ENCODE results near the gene UBE2O.
A peak's percentile ranks its signal among the peaks of the same experiment; 100 is the strongest.

- TF ChIP-seq, protein P1, sequence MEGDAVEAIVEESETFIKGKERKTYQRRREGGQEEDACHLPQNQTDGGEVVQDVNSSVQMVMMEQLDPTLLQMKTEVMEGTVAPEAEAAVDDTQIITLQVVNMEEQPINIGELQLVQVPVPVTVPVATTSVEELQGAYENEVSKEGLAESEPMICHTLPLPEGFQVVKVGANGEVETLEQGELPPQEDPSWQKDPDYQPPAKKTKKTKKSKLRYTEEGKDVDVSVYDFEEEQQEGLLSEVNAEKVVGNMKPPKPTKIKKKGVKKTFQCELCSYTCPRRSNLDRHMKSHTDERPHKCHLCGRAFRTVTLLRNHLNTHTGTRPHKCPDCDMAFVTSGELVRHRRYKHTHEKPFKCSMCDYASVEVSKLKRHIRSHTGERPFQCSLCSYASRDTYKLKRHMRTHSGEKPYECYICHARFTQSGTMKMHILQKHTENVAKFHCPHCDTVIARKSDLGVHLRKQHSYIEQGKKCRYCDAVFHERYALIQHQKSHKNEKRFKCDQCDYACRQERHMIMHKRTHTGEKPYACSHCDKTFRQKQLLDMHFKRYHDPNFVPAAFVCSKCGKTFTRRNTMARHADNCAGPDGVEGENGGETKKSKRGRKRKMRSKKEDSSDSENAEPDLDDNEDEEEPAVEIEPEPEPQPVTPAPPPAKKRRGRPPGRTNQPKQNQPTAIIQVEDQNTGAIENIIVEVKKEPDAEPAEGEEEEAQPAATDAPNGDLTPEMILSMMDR (IDR thresholded peaks at IDR 0.05) = no peak
- TF ChIP-seq JUND (IDR thresholded peaks at IDR 0.05) (no peak), EP300 (IDR thresholded peaks at IDR 0.05; ENCODE audit: borderline replicate concordance in 1 of 2, low read depth in 1 of 2, low read length in 1 of 2) (no peak), MXI1 (IDR thresholded peaks at IDR 0.05; ENCODE audit: low read depth, low read length) (no peak), REST (IDR thresholded peaks at IDR 0.05; ENCODE audit: low read depth, low read length) (no peak), CHD2 (IDR thresholded peaks at IDR 0.05; ENCODE audit: low read length, partially characterized antibody) (peak; percentile 4), SMC3 (IDR thresholded peaks at IDR 0.05; ENCODE audit: low read depth, low read length) (no peak)
- TF ChIP-seq, protein P2, sequence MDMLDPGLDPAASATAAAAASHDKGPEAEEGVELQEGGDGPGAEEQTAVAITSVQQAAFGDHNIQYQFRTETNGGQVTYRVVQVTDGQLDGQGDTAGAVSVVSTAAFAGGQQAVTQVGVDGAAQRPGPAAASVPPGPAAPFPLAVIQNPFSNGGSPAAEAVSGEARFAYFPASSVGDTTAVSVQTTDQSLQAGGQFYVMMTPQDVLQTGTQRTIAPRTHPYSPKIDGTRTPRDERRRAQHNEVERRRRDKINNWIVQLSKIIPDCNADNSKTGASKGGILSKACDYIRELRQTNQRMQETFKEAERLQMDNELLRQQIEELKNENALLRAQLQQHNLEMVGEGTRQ (IDR thresholded peaks at IDR 0.05; ENCODE audit: borderline replicate concordance, low read depth, low read length) = no peak
Measured at GRCh38 chr17:76500747-76501017, 47.7 kb upstream of the UBE2O start.

All from SK-N-SH (cell line).